IMR-90 (cell line): ENCODE data around the gene SRD5A1. TPM values are rescaled to one million over a fixed set of nuclear protein-coding genes. Genes with fewer than 3 reads are reported as not detected.

ENCODE experiments used
- ATAC-seq: fragments of 200-7000 bp; cut with Tn5 transposase; 2 replicates; pipeline ENCODE4 v1.9.1; 2020; ENCODE audit warnings: low read depth, mild to moderate bottlenecking, moderate library complexity
- BruUV-seq: library from RNA; stranded (reverse); fragments of 400-500 nt; replicated peaks from 2 replicates; lab custom pipeline; 2021; lab: Mats Ljungman, UMichigan
- CTCF ChIA-PET: fragments of 300-600 bp; formaldehyde crosslinking; extraction: SDS; loops from one replicate; lab custom pipeline; 2021; ENCODE audit warnings: antibody characterized with exemption; lab: Yijun Ruan, JAX
- POLR2A ChIA-PET: fragments of 300-600 bp; sonication (Branson Sonifier 250); formaldehyde crosslinking; loops from one replicate; lab custom pipeline; 2022; ENCODE audit warnings: antibody characterized with exemption; ENCODE audit not compliant: unreplicated experiment; lab: Charles Lee
- DNase-seq: peaks from one replicate; pipeline ENCODE4 v3.0.0; 2013
- H2AFZ ChIP-seq: replicated peaks from 2 replicates; pipeline ENCODE3; 2013; ENCODE audit warnings: low read length, mild to moderate bottlenecking; ENCODE audit not compliant: poor library complexity
- H2AK5ac ChIP-seq: 2 replicates; pipeline ENCODE4 v1.6.1; 2013; ENCODE audit warnings: low read depth, low read length, inconsistent platforms
- H2AK9ac ChIP-seq: replicated peaks from 2 replicates; pipeline ENCODE3; 2013; ENCODE audit warnings: mild to moderate bottlenecking, low read depth, low read length, moderate library complexity; ENCODE audit not compliant: poor library complexity
- H2BK120ac ChIP-seq: 2 replicates; pipeline ENCODE4 v1.6.1; 2013; ENCODE audit warnings: low read depth, low read length, inconsistent platforms
- H2BK15ac ChIP-seq: 3 replicates; pipeline ENCODE4 v1.6.1; 2013; ENCODE audit warnings: low read depth, low read length, inconsistent platforms
- H2BK20ac ChIP-seq: 2 replicates; pipeline ENCODE4 v1.6.1; 2013; ENCODE audit warnings: low read depth, mild to moderate bottlenecking, inconsistent platforms, low read length, moderate library complexity
- H2BK5ac ChIP-seq: 2 replicates; pipeline ENCODE4 v1.6.1; 2013; ENCODE audit warnings: mild to moderate bottlenecking, low read depth, low read length, inconsistent platforms; ENCODE audit not compliant: poor library complexity, severe bottlenecking
- H3K14ac ChIP-seq: replicated peaks from 2 replicates; pipeline ENCODE4 v1.6.1; 2013; ENCODE audit warnings: low read depth, low read length, inconsistent platforms
- H3K18ac ChIP-seq: 2 replicates; pipeline ENCODE4 v1.6.1; 2013; ENCODE audit warnings: low read depth, low read length, control low read depth
- H3K23ac ChIP-seq: 2 replicates; pipeline ENCODE4 v1.6.1; 2013; ENCODE audit warnings: low read depth, low read length, inconsistent platforms
- H3K27ac ChIP-seq: 2 replicates; pipeline ENCODE4 v1.5.1; 2013; ENCODE audit warnings: mild to moderate bottlenecking, control low read depth, low read length; ENCODE audit not compliant: insufficient read depth
- H3K27me3 ChIP-seq: 2 replicates; pipeline ENCODE4 v1.6.1; 2013; ENCODE audit warnings: low read length; ENCODE audit not compliant: control insufficient read depth, insufficient read depth
- H3K36me3 ChIP-seq: 2 replicates; pipeline ENCODE4 v1.6.1; 2013; ENCODE audit warnings: low read length, mixed read lengths; ENCODE audit not compliant: control insufficient read depth, insufficient read depth
- H3K4ac ChIP-seq: 2 replicates; pipeline ENCODE4 v1.6.1; 2013; ENCODE audit warnings: low read depth, low read length, inconsistent platforms
- H3K4me1 ChIP-seq: 2 replicates; pipeline ENCODE4 v1.6.1; 2013; ENCODE audit warnings: low read length, mixed read lengths; ENCODE audit not compliant: control insufficient read depth, insufficient read depth
- H3K4me2 ChIP-seq: 2 replicates; pipeline ENCODE4 v1.6.1; 2013; ENCODE audit warnings: low read depth, mild to moderate bottlenecking, control low read depth, low read length, moderate library complexity
- H3K4me3 ChIP-seq: 2 replicates; pipeline ENCODE4 v1.5.1; 2013; ENCODE audit warnings: low read depth, mild to moderate bottlenecking, control low read depth, low read length, moderate library complexity; ENCODE audit not compliant: insufficient read depth
- H3K56ac ChIP-seq: 2 replicates; pipeline ENCODE4 v1.6.1; 2013; ENCODE audit warnings: low read length, inconsistent platforms; ENCODE audit not compliant: insufficient read depth; ENCODE audit errors: extremely low read depth
- H3K79me1 ChIP-seq, 2 experiments: 2 replicates each; pipeline ENCODE4 v1.6.1; 2013; ENCODE audit warnings: low read length in 2 of 2, inconsistent platforms in 1 of 2, low read depth in 1 of 2
- H3K9ac ChIP-seq: 2 replicates; pipeline ENCODE4 v1.6.1; 2013; ENCODE audit warnings: low read depth, low read length, control low read depth
- H3K9me1 ChIP-seq: 2 replicates; pipeline ENCODE4 v1.6.1; 2013; ENCODE audit warnings: low read length, inconsistent platforms; ENCODE audit not compliant: insufficient read depth
- H3K9me3 ChIP-seq: 2 replicates; pipeline ENCODE4 v1.6.1; 2013; ENCODE audit warnings: low read length; ENCODE audit not compliant: control insufficient read depth, insufficient read depth
- H4K20me1 ChIP-seq: 2 replicates; pipeline ENCODE4 v1.6.1; 2013; ENCODE audit warnings: low read length, inconsistent platforms; ENCODE audit not compliant: insufficient read depth
- H4K5ac ChIP-seq: 2 replicates; pipeline ENCODE4 v1.6.1; 2013; ENCODE audit warnings: mild to moderate bottlenecking, low read depth, low read length, control low read depth
- H4K8ac ChIP-seq, 2 experiments: 2 replicates each; pipeline ENCODE4 v1.6.1; 2013; ENCODE audit warnings: low read depth in 2 of 2, low read length in 2 of 2, control low read depth in 1 of 2, inconsistent platforms in 1 of 2
- H4K91ac ChIP-seq: 2 replicates; pipeline ENCODE4 v1.6.1; 2013; ENCODE audit warnings: low read depth, low read length, inconsistent platforms; ENCODE audit not compliant: insufficient read depth
- CHD1 ChIP-seq: IDR thresholded peaks from 2 replicates; pipeline ENCODE4 v1.6.1; 2012; ENCODE audit warnings: low read depth, low read length, improper control_type of control experiment
- CTCF ChIP-seq: conservative IDR thresholded peaks from 2 replicates; pipeline ENCODE4 v1.5.1; 2012; ENCODE audit warnings: mild to moderate bottlenecking, low read depth, low read length, improper control_type of control experiment
- MAFK ChIP-seq: IDR thresholded peaks from 2 replicates; pipeline ENCODE4 v1.6.1; 2012; ENCODE audit warnings: low read depth, low read length, improper control_type of control experiment
- MXI1 ChIP-seq: IDR thresholded peaks from 2 replicates; pipeline ENCODE4 v1.6.1; 2012; ENCODE audit warnings: low read depth, mild to moderate bottlenecking, low read length, moderate library complexity, borderline replicate concordance
- POLR2A ChIP-seq: IDR thresholded peaks from 2 replicates; pipeline ENCODE4 v1.6.1; 2012; ENCODE audit warnings: mild to moderate bottlenecking, low read depth, low read length
- SMC3 ChIP-seq: fragments of 150-350 bp; IDR thresholded peaks from 2 replicates; pipeline ENCODE4 v1.6.1; 2016; ENCODE audit warnings: low read depth, mild to moderate bottlenecking, antibody characterized with exemption, low read length, moderate library complexity
- USF2 ChIP-seq: fragments of 150-350 bp; IDR thresholded peaks from 2 replicates; pipeline ENCODE4 v1.6.1; 2017; ENCODE audit warnings: mild to moderate bottlenecking, antibody characterized with exemption, low read length, low read depth
- WGBS, 2 experiments: methylation state at CpG; one replicate each; pipeline versions ENCODE4 v1.1.5 to v1.1.7; 2013; ENCODE audit warnings: missing lambda C conversion rate in 2 of 2; ENCODE audit not compliant: insufficient read length in 1 of 2; ENCODE audit errors: extremely low coverage in 2 of 2; 5-methylcytosine and 5-hydroxymethylcytosine counted together
- dilution Hi-C: fragments of 300-500 bp; cut with HindIII; formaldehyde crosslinking; loops from one replicate; pipeline ENCODE4 v1.14.3; 2018; ENCODE audit warnings: low sequenced_read_pairs; ENCODE audit not compliant: unreplicated experiment
- in situ Hi-C: fragments of 300-500 bp; cut with MboI; formaldehyde crosslinking; loops from 3 replicates; pipeline ENCODE4 v1.14.3; 2019; ENCODE audit warnings: low sequenced_read_pairs, inconsistent platforms, mixed read lengths
- intact Hi-C: fragments of 100-400 bp; cut with micrococcal nuclease; formaldehyde crosslinking; loops from 2 replicates; pipeline ENCODE4 v1.10.0; 2022
- polyA plus RNA-seq, 3 experiments: library from polyadenylated mRNA; depleted of rRNA; stranded (reverse); fragments of >200 nt; gene quantifications; 2 replicates each; pipeline ENCODE4 v1.2.3, GENCODE V29; 2012; ENCODE audit warnings: low replicate concordance in 1 of 3
- total RNA-seq: library from RNA; depleted of rRNA; stranded (reverse); fragments of >200 nt; gene quantifications from 2 replicates; pipeline ENCODE4 v1.2.3, GENCODE V29; 2012
- TF ChIP-seq, protein P1 (sequence below): fragments of 150-350 bp; IDR thresholded peaks from 2 replicates; pipeline ENCODE4 v1.6.1; 2016; ENCODE audit warnings: low read depth, mild to moderate bottlenecking, low read length, moderate library complexity, borderline replicate concordance

SRD5A1 gene
- total and polyA plus RNA-seq, 2 of the 4 experiments (the other 2 are of a cell fraction): 6.3 to 18.2 TPM

DNA sequence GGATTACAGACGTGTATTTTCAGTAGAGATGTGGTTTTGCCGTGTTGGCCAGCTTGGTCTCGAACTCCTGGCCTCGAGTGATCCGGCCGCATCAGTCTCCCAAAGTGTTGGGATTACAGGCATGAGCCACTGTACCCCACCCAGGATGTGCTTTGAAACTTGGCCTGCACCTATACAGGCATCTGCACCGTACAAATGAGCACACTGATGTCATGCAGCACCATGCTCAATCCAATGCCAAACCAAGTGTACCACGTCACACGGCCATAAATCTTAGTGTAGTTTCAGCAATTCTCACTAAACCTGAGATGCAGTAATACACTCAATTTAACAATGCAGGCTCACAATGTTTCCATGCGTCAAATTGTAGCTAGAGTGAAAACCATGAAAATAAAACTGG is 6.7 kb upstream of the SRD5A1 start:
- H3K27ac ChIP-seq: no peak overlapping the region
- H2BK15ac ChIP-seq: no peak overlapping the region
- no peak for TF ChIP-seq CHD1
- TF ChIP-seq MAFK: no peak
- no peak for TF ChIP-seq SMC3
- TF ChIP-seq POLR2A: no peak
- TF ChIP-seq USF2: no peak
- no peak for TF ChIP-seq MXI1
- TF ChIP-seq, protein P1, sequence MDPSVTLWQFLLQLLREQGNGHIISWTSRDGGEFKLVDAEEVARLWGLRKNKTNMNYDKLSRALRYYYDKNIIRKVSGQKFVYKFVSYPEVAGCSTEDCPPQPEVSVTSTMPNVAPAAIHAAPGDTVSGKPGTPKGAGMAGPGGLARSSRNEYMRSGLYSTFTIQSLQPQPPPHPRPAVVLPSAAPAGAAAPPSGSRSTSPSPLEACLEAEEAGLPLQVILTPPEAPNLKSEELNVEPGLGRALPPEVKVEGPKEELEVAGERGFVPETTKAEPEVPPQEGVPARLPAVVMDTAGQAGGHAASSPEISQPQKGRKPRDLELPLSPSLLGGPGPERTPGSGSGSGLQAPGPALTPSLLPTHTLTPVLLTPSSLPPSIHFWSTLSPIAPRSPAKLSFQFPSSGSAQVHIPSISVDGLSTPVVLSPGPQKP: no peak
- TF ChIP-seq CTCF: no peak
- peaks cover 57% of the 10 kb centered on the region for H3K36me3 ChIP-seq
- intact Hi-C loops (no loop called here), dilution Hi-C loops (no loop called here), in situ Hi-C loops (no loop called here)
- H3K27me3 ChIP-seq: no peaks in the 10 kb centered on the region
- no peak overlapping the region for H4K91ac ChIP-seq
- H4K5ac ChIP-seq: no peak overlapping the region
- WGBS, 2 experiments: no CpG with 5 or more reads among the region's 10 CpGs
- no peak overlapping the region for H3K9ac ChIP-seq
- no peak overlapping the region for H2AK9ac ChIP-seq
- no peak overlapping the region for H3K4me2 ChIP-seq
- H4K20me1 ChIP-seq: peaks cover 23% of the 10 kb centered on the region; the same call in 1 of the 2 replicates
- no peak overlapping the region for H2BK20ac ChIP-seq
- H3K4me1 ChIP-seq: 0 out of 2 replicates have a peak, but pooled peaks cover 1% of the 10 kb centered on the region
- H3K9me3 ChIP-seq: 0 out of 2 replicates have a peak, but pooled peaks cover 2% of the 10 kb centered on the region
- no peak overlapping the region for H3K14ac ChIP-seq
- POLR2A ChIA-PET: no interaction called here
- no peak overlapping the region for H2BK5ac ChIP-seq
- H3K9me1 ChIP-seq: peaks cover 4% of the 10 kb centered on the region; the same call in 1 of the 2 replicates
- no peak overlapping the region for H3K4ac ChIP-seq
- DNase-seq (no peak), ATAC-seq (no peak)
- H3K79me1 ChIP-seq: peaks cover 39 to 60% of the 10 kb centered on the region in 2 experiments
- no peak overlapping the region for H3K4me3 ChIP-seq
- no peak overlapping the region for H3K18ac ChIP-seq
- no peak overlapping the region for H3K23ac ChIP-seq
- H4K8ac ChIP-seq: no peak overlapping the region
- no peak overlapping the region for H2AK5ac ChIP-seq
- CTCF ChIA-PET: no interaction called here
- H2AFZ ChIP-seq: no peak overlapping the region
- BruUV-seq: no TSS peak
- no peak overlapping the region for H3K56ac ChIP-seq
- no peak overlapping the region for H2BK120ac ChIP-seq
